Left cardiac atrium (tissue), 4 donors: ENCODE data around the gene GIT1. TPM values are rescaled to one million over a fixed set of nuclear protein-coding genes. Genes with fewer than 3 reads are reported as not detected.

Experiments
- ATAC-seq, 2 donors: fragments of 200-7000 bp; cut with Tn5 transposase; one replicate each; pipeline ENCODE4 v1.9.1; 2020; ENCODE audit warnings: mild to moderate bottlenecking in 2 of 2, moderate library complexity in 2 of 2
- DNase-seq: peaks from one replicate; pipeline ENCODE4 v3.0.0-alpha.2; 2020
- intact Hi-C, 2 donors: fragments of 100-400 bp; cut with DNase I; formaldehyde crosslinking; loops; one replicate each; pipeline versions ENCODE4 v1.14.1 to v1.15.1; 2022 to 2023
- total RNA-seq, 2 donors: library from RNA; stranded (reverse); fragmentation: NEBNext Ultra II Directional; extraction: Animal tissue kit (Norgen Biotek cat#: 25700); gene quantifications; one replicate each; pipeline ENCODE4 v1.2.1, GENCODE V29; 2021
- donor health status: DM: no; HTN: yes; CAD: no.
- donor health status: DM: no; HTN: yes; CAD: no; lungs with severe emphysema.
- donor health status: DM: yes; HTN: yes; CAD: no.
- donor health status: Dilated cardiomyopathy.

The GIT1 gene
- total RNA-seq, 2 donors from 2014 or later = 30.8 to 44.0 TPM

DNA sequence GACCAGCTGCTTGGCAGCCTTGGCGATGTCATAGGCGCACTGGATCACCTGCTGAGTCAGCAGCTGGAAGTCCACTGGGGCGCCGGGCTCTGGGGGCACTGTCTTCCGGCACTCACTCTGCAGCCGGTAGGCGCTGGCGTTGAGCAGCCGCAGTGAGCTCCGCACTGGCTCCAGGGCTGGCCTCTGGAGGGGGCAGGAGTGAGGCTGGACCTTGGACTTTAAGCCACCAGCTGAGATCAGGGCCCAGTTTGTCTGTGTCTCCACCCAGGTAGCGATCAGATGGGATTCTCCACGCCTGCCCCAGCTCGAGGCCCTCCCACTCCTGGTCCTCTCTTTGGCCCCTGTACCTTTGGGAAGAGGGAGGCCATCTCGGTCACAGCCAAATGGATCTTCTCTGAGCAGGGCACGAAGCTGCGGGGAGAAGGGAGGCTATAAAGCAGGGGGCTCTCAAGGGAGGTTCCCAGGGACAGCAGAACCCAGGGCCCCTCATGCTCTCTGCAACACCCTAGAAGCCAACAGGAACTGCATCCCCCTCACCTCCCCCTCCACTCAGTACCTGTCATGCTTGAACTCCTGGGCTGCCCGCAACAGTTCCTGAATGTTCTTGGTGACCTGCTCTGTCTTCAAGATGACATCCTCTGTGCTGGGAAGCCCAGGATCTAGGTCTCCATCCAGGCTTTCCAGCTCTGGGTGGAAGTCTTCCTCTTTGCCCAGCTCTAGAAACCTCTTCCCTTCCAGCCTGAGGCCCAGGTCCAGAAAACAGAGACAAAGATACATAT, 14.5 kb downstream of the GIT1 start:
- ATAC-seq = no peak
- no peak for DNase-seq
- intact Hi-C loops = loop anchor here in 1 of 2 donors (10.0 kb wide), 1 partner anchor 360 kb away; the partner anchor contains the start of gene SSH2

DNA sequence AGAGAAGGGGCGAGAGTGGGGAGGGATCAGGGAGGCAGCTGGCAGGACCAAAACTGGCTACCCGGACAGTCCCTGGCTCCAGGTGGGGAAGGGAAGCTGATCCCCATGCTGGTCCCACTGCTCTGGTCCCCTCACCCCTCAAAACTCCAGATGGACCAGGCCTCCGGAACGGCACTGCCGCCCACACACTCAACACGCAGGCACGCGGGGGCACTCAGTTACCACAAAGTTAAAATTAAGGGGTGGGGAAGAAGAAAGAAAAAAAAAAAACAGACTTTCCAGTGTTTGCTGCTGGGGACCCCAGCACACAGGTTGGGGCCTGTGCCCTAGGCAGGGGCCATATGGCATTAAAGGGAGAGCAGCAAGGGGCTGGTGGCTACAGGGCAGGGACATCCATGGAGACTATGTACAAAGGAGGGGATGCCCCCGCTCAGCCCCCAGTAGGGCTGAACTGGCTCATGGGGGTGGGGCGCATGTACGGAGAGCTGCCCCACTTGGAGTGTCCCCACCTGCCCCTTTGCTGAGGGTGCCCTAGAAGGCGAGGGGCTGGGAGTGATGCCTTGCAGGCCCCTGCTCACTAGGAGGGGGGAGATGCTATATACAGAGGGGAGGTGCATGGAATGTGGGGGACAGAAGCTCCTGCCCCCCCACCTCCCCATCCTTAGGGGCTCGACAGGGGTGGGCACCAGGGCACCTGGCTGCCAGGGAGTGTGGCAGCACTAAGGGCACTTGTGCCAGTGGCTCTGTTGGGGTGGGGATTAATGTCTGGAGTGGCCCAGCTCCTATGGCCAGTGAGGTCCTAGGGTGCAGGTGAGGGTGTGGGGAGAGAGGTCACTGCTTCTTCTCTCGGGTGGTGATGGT, 15.3 kb downstream of the GIT1 start:
- DNase-seq = no peak
- no peak for ATAC-seq
- intact Hi-C loops = loop anchor here in 1 of 2 donors (10.0 kb wide), 1 partner anchor 361 kb away; the partner anchor contains the start of gene SSH2

DNA sequence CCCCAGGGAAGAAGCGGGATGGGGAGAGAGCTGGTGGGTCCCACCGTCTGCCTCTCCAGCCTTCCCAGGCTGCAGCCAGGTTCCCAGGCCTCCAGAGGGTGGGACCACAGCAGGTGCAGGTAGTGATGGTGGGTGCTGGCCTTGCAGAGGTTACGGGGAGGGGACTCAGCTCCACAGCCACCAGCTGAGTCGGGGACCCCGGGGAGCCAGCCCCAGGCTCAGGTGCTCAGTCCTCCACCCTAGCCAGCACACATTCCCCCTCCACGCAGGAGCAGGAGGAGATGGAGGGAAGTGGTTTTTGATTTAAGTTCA, 15.9 kb downstream of the GIT1 start:
- ATAC-seq (no peak), DNase-seq (no peak)
- intact Hi-C loops = loop anchor here in 1 of 2 donors (10.0 kb wide), 1 partner anchor 361 kb away; the partner anchor contains the start of gene SSH2

DNA sequence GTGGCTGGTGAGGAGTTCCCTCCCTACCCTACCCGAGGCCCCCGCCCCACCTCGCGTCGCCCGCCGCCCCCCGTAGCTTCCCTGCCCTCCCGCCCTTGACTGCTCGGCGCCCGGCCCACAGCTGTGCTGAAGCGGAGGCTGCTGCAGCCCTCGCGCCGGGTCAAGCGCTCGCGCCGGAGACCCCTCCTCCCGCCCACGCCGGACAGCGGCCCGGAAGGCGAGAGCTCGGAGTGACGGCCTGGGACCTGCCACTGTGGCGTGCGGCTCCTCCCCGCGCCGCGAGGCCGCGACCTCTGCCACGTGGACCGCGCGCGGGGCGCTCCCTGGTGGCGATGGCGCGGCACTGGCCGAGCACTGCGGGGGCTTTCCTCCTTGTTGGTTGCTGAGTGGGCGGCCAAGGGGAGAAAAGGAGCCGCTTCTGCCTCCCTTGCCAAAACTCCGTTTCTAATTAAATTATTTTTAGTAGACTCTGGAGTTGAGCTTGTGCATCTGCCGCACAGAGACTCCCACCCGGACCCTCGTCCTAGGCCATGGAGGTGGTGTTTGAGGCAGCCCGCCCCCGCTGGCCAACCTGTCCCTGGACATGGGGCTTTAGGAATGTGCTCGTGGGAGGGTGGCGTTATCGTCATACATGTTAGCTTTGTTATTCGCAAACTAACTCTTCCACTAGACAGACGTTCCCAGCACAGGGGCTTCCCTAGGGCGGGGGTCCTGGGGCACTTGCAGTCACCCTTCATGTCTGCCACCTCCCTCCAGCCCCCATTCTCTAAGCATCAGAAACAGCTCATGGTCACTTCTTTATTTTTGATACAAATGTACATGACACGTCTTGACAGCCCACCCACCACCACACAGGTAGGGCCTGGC, 16.5 kb downstream of the GIT1 start:
- DNase-seq = peak; percentile 81
- ATAC-seq = peak; percentile 57 to 60
- intact Hi-C loops = loop anchor here in 1 of 2 donors (10.0 kb wide), 1 partner anchor 362 kb away; the partner anchor contains the start of gene SSH2

DNA sequence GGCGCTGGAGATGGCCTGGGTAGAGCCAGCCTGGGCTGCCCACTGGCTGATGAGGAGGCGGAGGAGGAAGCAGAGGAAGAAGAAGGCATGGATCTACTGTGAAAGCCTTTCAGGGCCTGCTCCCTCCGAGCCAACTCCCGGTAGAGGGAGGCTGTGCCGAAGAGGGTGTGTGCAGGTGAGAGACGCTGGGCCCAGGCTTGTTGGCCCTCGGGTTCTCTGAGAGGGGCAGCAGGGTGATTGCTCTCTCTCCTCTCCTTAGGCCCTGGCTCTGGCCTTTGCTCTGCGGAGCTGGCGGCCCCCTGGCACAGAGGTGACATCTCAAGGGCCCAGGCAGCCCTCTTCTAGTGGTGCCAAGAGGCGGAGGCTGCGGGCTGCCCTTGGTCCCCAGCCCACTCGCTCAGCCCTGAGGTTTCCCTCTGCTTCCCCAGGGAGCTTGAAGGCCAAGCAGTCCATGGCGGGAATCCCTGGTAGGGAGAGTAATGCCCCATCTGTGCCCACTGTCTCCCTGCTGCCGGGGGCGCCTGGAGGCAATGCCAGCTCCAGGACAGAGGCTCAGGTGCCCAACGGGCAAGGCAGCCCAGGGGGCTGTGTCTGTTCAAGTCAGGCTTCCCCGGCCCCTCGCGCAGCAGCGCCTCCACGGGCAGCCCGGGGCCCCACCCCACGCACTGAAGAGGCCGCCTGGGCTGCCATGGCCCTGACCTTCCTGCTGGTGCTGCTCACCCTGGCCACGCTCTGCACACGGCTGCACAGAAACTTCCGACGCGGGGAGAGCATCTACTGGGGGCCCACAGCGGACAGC, 17.4 kb downstream of the GIT1 start:
- ATAC-seq (peak; percentile 10 to 18), DNase-seq (no peak)
- intact Hi-C loops = loop anchor here in 1 of 2 donors (10.0 kb wide), 1 partner anchor 363 kb away; the partner anchor contains the start of gene SSH2

DNA sequence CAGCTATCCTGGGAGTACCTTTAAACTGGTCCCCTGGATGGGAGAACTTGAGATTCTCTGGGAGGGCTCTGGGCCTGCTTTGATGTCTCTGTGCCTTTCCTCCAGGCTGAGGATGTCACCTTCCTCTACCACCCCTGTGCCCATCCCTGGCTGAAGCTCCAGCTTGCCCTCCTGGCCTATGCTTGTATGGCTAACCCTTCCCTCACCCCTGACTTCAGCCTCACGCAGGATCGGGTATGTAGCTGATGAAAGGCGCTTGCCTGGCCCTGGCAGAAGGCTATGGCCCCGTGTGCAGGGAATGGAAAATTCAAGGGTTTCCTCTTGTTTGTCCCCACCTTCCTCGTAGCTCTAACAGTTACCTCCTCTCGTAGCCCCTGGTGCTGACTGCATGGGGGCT, 18.0 kb downstream of the GIT1 start:
- ATAC-seq (no peak), DNase-seq (no peak)
- intact Hi-C loops = loop anchor here in 1 of 2 donors (10.0 kb wide), 1 partner anchor 363 kb away; the partner anchor contains the start of gene SSH2

DNA sequence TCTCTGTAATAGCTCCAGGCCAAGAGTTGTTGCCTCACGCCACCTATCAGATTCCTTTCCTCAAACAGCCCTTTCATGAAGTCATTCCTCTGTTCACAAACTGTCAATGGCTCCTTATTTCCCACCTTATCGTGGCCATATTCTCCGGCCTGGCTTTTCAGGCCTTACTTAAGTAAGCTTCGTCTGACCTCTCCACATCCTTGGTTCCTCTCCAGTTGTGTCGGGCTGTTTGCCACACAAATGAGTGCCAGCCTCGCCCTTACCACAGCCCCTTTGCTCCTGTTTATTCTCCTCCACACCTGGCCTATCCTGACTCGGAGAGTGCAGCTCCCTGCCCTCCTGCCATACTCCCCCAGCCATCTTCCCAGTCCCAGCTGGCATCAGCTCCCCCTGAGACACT, 18.9 kb downstream of the GIT1 start:
- intact Hi-C loops = loop anchor here in 1 of 2 donors (10.0 kb wide), 1 partner anchor 364 kb away; the partner anchor contains the start of gene SSH2
- ATAC-seq (no peak), DNase-seq (no peak)

DNA sequence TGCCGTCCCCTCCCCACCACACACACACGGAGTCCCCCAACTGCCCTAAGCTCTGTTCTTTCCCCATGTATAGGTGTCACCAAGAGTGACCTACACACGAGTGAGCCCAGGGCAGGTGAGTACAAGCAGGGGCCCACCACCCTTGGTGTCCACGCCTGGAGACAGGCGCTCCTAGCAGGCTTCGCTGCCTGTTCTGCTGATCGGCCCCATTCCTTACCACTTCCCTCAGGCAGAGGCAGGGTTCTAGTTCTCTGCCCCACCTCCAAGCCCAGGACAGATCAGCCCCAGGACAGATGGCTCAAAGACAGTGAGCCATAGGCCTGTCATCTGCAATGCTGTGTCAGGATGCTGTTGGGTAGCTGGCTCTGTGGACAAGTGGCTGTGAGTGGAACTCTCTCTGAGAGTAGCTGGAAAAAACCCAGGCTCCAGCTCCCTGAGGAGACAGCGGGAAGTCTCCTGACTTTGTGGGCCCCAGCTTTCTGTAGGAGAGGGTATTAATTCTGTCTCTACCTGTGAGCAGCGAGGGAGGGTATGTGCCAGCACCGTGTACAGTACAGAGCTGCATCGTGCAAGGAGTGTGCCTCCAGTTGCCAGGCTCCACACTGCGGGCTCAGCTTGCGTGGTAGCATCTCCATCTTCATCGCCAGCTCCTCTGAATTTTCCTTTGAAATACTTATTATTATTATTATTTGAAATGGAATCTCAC, 20.1 kb downstream of the GIT1 start:
- ATAC-seq (no peak), DNase-seq (no peak)
- intact Hi-C loops = no loop called here

DNA sequence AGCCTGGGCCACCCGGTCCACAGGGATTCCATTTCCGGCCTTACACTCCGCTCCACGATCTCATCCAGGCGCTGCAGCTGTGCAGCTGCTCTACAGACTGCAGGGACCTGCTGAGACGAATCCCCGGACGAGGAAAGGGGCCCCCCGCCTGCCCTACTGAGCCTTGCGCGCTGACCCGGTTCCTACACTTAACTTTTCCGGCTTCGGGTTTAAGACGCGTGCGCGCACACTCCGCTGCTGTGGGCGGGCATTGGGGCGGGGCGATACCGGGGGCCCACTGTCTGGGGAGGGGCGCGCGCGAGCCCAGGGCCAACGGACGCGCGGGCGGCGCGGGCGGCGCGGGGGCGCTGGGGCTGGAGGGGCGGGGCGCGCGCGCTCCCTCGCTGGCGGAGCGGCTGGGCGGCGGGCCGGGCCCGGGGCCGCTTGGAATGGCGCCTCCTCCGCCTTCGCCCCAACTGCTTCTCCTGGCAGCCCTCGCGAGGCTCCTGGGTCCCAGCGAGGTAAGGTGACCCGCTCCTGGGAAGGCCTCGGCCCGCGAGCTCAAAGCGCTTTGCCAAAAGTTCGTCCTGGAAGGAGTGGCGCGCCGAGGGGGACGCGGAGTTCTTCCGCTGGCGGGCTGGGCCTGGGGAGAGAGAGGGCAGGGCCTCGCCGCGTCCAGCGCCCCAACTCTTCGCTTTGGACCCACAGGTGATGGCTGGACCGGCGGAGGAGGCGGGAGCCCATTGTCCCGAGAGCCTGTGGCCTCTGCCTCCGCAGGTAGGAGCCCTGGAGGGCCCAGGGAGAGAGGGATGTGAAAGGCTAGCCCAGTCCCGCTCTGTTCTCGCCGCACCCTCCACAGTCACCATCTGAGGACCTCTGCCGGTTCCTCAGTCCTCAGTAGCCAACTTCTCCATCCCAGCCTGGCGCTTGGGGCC, 20.9 kb downstream of the GIT1 start, which contains the start of gene TP53I13:
Gene TP53I13 (plus strand): TSS at position 371 of the 914 bp plus-strand sequence. CDS start 58 bp downstream, at position 429.
- ATAC-seq = peak; percentile 63 to 76
- intact Hi-C loops = no loop called here
- peak; percentile 91 for DNase-seq

DNA sequence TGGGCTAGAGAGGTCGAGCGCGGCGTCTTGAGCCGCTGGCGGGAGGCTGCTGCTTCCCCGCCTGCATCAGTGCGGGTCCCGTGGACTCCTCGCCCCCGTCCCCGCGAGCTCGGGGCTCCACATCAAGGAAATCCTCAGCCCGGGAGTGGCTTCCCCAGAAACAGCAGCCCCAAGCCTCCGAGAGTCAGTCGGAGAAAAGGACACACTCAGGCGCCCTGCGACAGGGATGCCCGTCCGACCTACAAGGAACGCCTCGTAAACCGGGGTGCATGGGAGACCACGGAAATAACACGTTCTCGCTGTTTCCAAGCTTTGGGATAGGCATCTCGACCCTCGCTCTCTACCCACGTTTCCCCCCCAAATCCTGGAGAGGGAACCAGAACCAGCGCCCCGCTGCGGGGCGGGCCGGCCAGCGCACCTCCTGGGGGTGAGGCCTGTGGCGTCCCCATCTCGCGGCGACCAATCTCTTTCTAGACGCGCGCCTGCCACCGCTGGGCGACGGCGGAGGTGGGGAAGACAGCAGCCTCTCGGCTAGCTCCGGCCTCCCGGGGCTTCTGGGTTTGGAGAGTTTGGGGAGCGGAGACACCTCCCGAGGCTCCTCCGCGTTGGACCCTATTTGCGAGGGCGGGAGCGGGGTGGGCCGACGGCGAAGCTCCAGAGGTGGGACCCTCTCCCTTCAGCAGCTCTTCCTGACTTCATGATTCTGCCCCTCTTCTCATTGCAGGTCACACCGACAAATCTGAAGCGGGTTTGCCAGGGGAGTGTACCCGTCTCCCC, 21.7 kb downstream of the GIT1 start:
- ATAC-seq (peak; percentile 37 to 45), DNase-seq (peak; percentile 75)
- intact Hi-C loops = no loop called here

DNA sequence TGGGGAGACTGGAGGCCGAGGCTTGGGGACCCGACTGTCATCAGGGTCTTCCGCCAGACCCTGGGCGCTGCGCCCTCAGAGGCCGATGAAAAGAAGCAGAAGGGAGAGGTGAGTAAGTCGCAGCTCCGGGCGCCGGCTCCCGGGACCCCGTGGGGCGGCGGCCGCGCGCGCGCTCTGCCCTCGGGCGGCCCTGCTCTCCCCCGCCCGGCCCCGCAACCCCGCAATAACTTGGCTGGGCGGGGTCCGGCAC, 22.2 kb downstream of the GIT1 start:
- ATAC-seq (peak; percentile 3 to 12), DNase-seq (no peak)
- intact Hi-C loops = no loop called here

DNA sequence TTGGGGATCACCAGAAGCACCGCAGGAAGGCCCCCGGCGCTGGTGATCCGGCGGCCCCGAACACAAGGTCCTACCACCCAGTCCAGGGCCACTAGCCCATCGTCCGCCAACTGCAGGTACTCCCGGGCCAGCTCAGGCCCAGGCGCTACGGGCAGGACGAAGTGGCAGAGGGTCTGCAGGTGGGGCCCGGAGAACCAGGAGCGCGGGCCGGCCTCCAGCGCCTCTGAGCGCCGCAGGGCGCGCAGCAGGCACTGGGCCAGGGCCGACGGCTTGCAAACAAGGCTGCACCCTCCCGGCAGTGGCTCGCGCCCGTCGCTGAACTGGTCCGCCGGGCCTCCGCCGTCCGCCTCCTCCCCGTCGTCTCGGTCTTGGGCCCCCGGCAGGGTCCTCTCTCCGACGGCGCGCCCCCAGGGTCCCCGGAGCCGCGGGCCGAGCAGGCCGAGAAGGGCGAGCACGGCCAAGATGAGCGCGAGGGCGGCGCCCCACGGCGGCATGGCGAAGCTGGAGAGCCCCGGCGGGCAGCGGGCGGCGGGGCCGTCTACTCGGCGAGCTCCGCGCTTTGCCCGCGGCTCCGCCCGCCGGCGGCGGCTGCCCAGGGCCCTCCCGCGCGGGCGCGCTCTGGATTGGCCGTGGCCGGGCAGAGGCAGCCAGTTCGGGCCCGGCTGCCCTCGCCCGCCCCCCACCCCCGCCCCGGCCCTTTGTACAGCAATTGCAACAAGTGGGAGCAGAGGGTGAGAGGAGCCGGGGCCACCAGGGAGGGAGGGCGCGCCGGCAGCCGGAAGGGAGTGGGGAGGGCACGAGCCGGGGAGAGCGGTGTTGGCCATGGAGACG, 22.8 kb downstream of the GIT1 start, which contains the start of gene ABHD15:
Gene ABHD15 (minus strand): TSS at position 565 of the 831 bp plus-strand sequence. CDS start 71 bp downstream, at position 494.
- intact Hi-C loops = no loop called here
- ATAC-seq (peak; percentile 56 to 69), DNase-seq (peak; percentile 77)

DNA sequence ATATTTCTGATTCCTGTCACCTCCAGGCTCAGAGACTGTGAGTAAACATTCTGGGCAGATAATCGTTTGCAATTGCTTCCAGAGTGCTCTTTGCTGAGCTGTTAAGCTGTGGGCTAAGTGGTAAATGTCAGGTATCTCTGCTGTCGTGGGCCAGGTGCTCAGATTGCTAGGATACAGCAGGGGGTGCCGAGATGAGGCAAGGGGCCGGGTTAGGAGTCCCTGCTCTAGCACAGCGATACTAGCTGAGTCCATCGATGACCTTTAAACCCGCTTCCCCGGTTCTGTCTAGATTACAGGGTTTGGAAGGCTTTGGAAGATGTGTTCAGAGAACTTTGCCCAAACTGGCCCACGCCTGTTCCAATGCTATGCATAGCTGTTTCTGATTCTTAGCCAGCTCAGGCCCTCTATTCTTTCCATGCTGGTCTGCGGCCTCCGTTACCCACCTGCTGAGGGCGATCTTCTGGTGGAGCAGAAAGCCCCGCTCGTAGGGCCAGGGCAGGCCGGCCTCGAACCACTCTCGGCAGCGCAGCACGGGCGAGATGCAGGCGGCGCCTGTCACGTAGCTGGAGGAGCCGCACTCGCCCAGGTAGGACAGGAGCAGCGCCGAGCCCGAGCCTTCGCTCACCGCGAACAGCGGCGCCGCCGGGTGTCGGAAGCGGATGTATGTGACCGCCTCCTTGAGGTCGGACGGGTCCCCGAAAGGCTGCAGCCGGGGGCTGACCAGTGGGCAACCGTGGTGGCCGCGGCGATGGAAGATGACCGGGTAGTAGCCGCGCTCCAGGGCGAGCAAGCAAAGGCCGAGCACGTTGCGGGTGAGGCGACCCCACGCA, 23.6 kb downstream of the GIT1 start:
- intact Hi-C loops = no loop called here
- ATAC-seq (peak in 1 of 2 donors; percentile 1), DNase-seq (no peak)

DNA sequence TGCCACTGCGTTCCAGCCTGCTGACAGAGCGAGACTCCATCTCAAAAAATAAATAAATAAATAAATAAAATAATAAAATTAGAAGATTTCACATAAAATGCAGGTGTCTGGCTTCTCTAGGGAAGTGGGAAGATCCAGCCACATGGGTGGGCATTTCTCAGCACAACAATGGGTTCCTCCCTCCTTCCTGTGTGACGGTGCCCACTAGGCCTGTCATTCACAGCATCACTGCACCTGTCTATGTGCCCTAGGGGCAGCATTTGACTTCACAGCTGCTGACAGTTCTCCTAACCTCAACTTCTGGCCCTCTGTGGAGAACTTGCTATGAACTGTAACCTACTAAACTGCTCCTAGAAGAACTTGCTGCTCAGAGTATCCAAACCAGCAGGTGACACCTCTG, 25.6 kb downstream of the GIT1 start:
- ATAC-seq (no peak), DNase-seq (no peak)
- intact Hi-C loops = no loop called here
